Karpas-422 (cell line): ENCODE data around the gene FBP1. TPM values are rescaled to one million over a fixed set of nuclear protein-coding genes. Genes with fewer than 3 reads are reported as not detected.

Experiments
- DNase-seq: peaks from one replicate; pipeline ENCODE4 v3.0.0-alpha.2; 2015
- H2AFZ ChIP-seq: fragments of 200-600 bp; sonication (generic); 2 replicates; pipeline ENCODE4 v1.6.1; 2014; ENCODE audit warnings: antibody characterized with exemption, low read length, mixed read lengths
- H3K27ac ChIP-seq: fragments of 200-600 bp; sonication (generic); 2 replicates; pipeline ENCODE4 v1.5.1; 2014; ENCODE audit warnings: mild to moderate bottlenecking, low read length, moderate library complexity
- H3K27me3 ChIP-seq: fragments of 200-600 bp; sonication (generic); 2 replicates; pipeline ENCODE4 v1.6.1; 2014; ENCODE audit warnings: low read length, mixed read lengths
- H3K36me3 ChIP-seq: fragments of 200-600 bp; sonication (generic); 2 replicates; pipeline ENCODE4 v1.6.1; 2014; ENCODE audit warnings: low read length, mixed read lengths; ENCODE audit not compliant: insufficient read depth
- H3K4me1 ChIP-seq: fragments of 200-600 bp; sonication (generic); 2 replicates; pipeline ENCODE4 v1.6.1; 2014; ENCODE audit warnings: mild to moderate bottlenecking, low read length, mixed read lengths
- H3K4me2 ChIP-seq: fragments of 200-600 bp; sonication (generic); 2 replicates; pipeline ENCODE4 v1.6.1; 2014; ENCODE audit warnings: low read length, low read depth, mild to moderate bottlenecking; ENCODE audit not compliant: poor library complexity, severe bottlenecking
- H3K4me3 ChIP-seq: fragments of 200-600 bp; sonication (generic); 2 replicates; pipeline ENCODE4 v1.5.1; 2014; ENCODE audit warnings: mild to moderate bottlenecking, antibody characterized with exemption, low read length, mixed read lengths
- H3K79me2 ChIP-seq: fragments of 200-600 bp; sonication (generic); 2 replicates; pipeline ENCODE4 v1.6.1; 2014; ENCODE audit warnings: mild to moderate bottlenecking, low read length, mixed read lengths
- H3K9ac ChIP-seq: fragments of 200-600 bp; sonication (generic); 2 replicates; pipeline ENCODE4 v1.6.0; 2014; ENCODE audit warnings: low read length
- H3K9me2 ChIP-seq: fragments of 200-600 bp; sonication (generic), shearing (Covaris generic); replicated peaks from 2 replicates; pipeline ENCODE4 v1.6.0; 2014; ENCODE audit warnings: mild to moderate bottlenecking, low read length, moderate library complexity; ENCODE audit not compliant: insufficient read depth
- H3K9me3 ChIP-seq: fragments of 300-700, 200-600 bp; sonication (generic); 2 replicates; pipeline ENCODE4 v1.6.1; 2014; ENCODE audit warnings: low read length, mixed read lengths
- H4K20me1 ChIP-seq: fragments of 200-600 bp; sonication (generic); 2 replicates; pipeline ENCODE4 v1.6.1; 2014; ENCODE audit warnings: mild to moderate bottlenecking, antibody characterized with exemption, low read length, low read depth; ENCODE audit not compliant: insufficient read depth
- total RNA-seq: library from RNA; depleted of rRNA; stranded (reverse); fragments of >200 nt; shearing (Covaris generic); gene quantifications from 2 replicates; pipeline ENCODE4 v1.2.3, GENCODE V29; 2014; ENCODE audit warnings: low replicate concordance

FBP1 gene
- total RNA-seq, 1 experiment from 2014 or later = not detected

- DNase-seq = no peak
- no peak overlapping the region for H2AFZ ChIP-seq
Measured at GRCh38 chr9:94664801-94665200, 25.5 kb upstream of the FBP1 start.

GRCh38 chr9:94663640-94664039 lies 24.3 kb upstream of the FBP1 start:
- no peak overlapping the region for H3K4me2 ChIP-seq
- H4K20me1 ChIP-seq = no peaks in the 10 kb centered on the region
- no peaks in the 10 kb centered on the region for H3K36me3 ChIP-seq
- no peaks in the 10 kb centered on the region for H3K79me2 ChIP-seq
- no peaks in the 10 kb centered on the region for H3K4me1 ChIP-seq
- no peaks in the 10 kb centered on the region for H3K9me3 ChIP-seq
- no peak overlapping the region for H2AFZ ChIP-seq
- no peak overlapping the region for H3K9ac ChIP-seq
- no peaks in the 10 kb centered on the region for H3K27me3 ChIP-seq
- no peaks in the 10 kb centered on the region for H3K9me2 ChIP-seq
- H3K27ac ChIP-seq = no peak overlapping the region
- no peak overlapping the region for H3K4me3 ChIP-seq
- no peak for DNase-seq

More at GRCh38 chr9:94664801-94665200, 25.5 kb upstream of the FBP1 start:
- peaks cover 2% of the 10 kb centered on the region; the same call in 1 of the 2 replicates for H3K4me1 ChIP-seq
- H3K36me3 ChIP-seq = no peaks in the 10 kb centered on the region
- no peaks in the 10 kb centered on the region for H3K79me2 ChIP-seq
- H3K4me3 ChIP-seq = no peak overlapping the region
- H3K9me2 ChIP-seq = no peaks in the 10 kb centered on the region
- H3K9me3 ChIP-seq = no peaks in the 10 kb centered on the region
- H3K27me3 ChIP-seq = no peaks in the 10 kb centered on the region
- no peak overlapping the region for H3K9ac ChIP-seq
- H3K4me2 ChIP-seq = no peak overlapping the region
- no peaks in the 10 kb centered on the region for H4K20me1 ChIP-seq
- H3K27ac ChIP-seq = no peak overlapping the region

GRCh38 chr9:94663140-94663539 lies 23.8 kb upstream of the FBP1 start:
- DNase-seq = no peak
- H3K79me2 ChIP-seq = no peaks in the 10 kb centered on the region

GRCh38 chr9:94657021-94657725 lies 17.9 kb upstream of the FBP1 start:
- Histone ChIP-seq H3K9ac (no peak overlapping the region), H3K9me2 (no peaks in the 10 kb centered on the region), H3K79me2 (no peaks in the 10 kb centered on the region), H3K27ac (no peak overlapping the region), H3K9me3 (no peaks in the 10 kb centered on the region), H3K4me2 (no peak overlapping the region), H3K4me1 (peaks cover 15% of the 10 kb centered on the region), H2AFZ (no peak overlapping the region), H3K4me3 (no peak overlapping the region), H3K36me3 (no peaks in the 10 kb centered on the region), H4K20me1 (no peaks in the 10 kb centered on the region), H3K27me3 (no peaks in the 10 kb centered on the region)
- no peak for DNase-seq

More at GRCh38 chr9:94663140-94663539, 23.8 kb upstream of the FBP1 start:
- no peak overlapping the region for H3K27ac ChIP-seq
- H3K4me1 ChIP-seq = no peaks in the 10 kb centered on the region
- no peaks in the 10 kb centered on the region for H3K9me2 ChIP-seq
- no peaks in the 10 kb centered on the region for H4K20me1 ChIP-seq
- no peaks in the 10 kb centered on the region for H3K36me3 ChIP-seq
- H3K27me3 ChIP-seq = no peaks in the 10 kb centered on the region
- no peak overlapping the region for H3K4me2 ChIP-seq
- H3K9ac ChIP-seq = no peak overlapping the region
- no peak overlapping the region for H2AFZ ChIP-seq
- no peak overlapping the region for H3K4me3 ChIP-seq
- H3K9me3 ChIP-seq = no peaks in the 10 kb centered on the region

GRCh38 chr9:94656200-94656599 lies 16.9 kb upstream of the FBP1 start:
- no peaks in the 10 kb centered on the region for H3K9me3 ChIP-seq
- no peaks in the 10 kb centered on the region for H3K9me2 ChIP-seq
- peak overlapping the region; percentile 60 for H3K9ac ChIP-seq
- H3K4me1 ChIP-seq = peaks cover 15% of the 10 kb centered on the region
- peak; percentile 85 for DNase-seq
- H4K20me1 ChIP-seq = no peaks in the 10 kb centered on the region
- no peaks in the 10 kb centered on the region for H3K79me2 ChIP-seq
- H3K4me3 ChIP-seq = peak overlapping the region; percentile 58
- H3K4me2 ChIP-seq = peak overlapping the region; percentile 71
- H2AFZ ChIP-seq = peak overlapping the region; percentile 73
- H3K27me3 ChIP-seq = no peaks in the 10 kb centered on the region
- no peak overlapping the region for H3K27ac ChIP-seq
- no peaks in the 10 kb centered on the region for H3K36me3 ChIP-seq

GRCh38 chr9:94655739-94656138 lies 16.4 kb upstream of the FBP1 start:
- DNase-seq = no peak
- H3K27me3 ChIP-seq = no peaks in the 10 kb centered on the region
- peak overlapping the region; percentile 73 for H2AFZ ChIP-seq
- no peaks in the 10 kb centered on the region for H3K9me3 ChIP-seq
- peak overlapping the region; percentile 71 for H3K4me2 ChIP-seq
- no peaks in the 10 kb centered on the region for H3K36me3 ChIP-seq
- peak overlapping the region; percentile 60 for H3K9ac ChIP-seq
- H3K27ac ChIP-seq = no peak overlapping the region
- H3K4me1 ChIP-seq = peaks cover 15% of the 10 kb centered on the region
- no peaks in the 10 kb centered on the region for H3K9me2 ChIP-seq
- peak overlapping the region; percentile 58 for H3K4me3 ChIP-seq
- H4K20me1 ChIP-seq = no peaks in the 10 kb centered on the region
- no peaks in the 10 kb centered on the region for H3K79me2 ChIP-seq

- H3K9me2 ChIP-seq = no peaks in the 10 kb centered on the region
- H3K9ac ChIP-seq = no peak overlapping the region
- H3K4me2 ChIP-seq = no peak overlapping the region
- no peaks in the 10 kb centered on the region for H3K9me3 ChIP-seq
- no peak for DNase-seq
- peaks cover 15% of the 10 kb centered on the region for H3K4me1 ChIP-seq
- H3K4me3 ChIP-seq = no peak overlapping the region
- H3K36me3 ChIP-seq = no peaks in the 10 kb centered on the region
- no peaks in the 10 kb centered on the region for H4K20me1 ChIP-seq
- H3K79me2 ChIP-seq = no peaks in the 10 kb centered on the region
- H3K27ac ChIP-seq = no peak overlapping the region
- no peak overlapping the region for H2AFZ ChIP-seq
- no peaks in the 10 kb centered on the region for H3K27me3 ChIP-seq
Measured at GRCh38 chr9:94654165-94654894, 15.0 kb upstream of the FBP1 start.

- H3K27ac ChIP-seq = no peak overlapping the region
- no peaks in the 10 kb centered on the region for H3K27me3 ChIP-seq
- no peak overlapping the region for H3K9ac ChIP-seq
- no peaks in the 10 kb centered on the region for H4K20me1 ChIP-seq
- no peak for DNase-seq
- H3K79me2 ChIP-seq = no peaks in the 10 kb centered on the region
- H3K4me1 ChIP-seq = peaks cover 7% of the 10 kb centered on the region; the same call in 1 of the 2 replicates
- H3K36me3 ChIP-seq = no peaks in the 10 kb centered on the region
- no peak overlapping the region for H2AFZ ChIP-seq
- no peaks in the 10 kb centered on the region for H3K9me3 ChIP-seq
- H3K4me2 ChIP-seq = no peak overlapping the region
- no peak overlapping the region for H3K4me3 ChIP-seq
- H3K9me2 ChIP-seq = no peaks in the 10 kb centered on the region
Measured at GRCh38 chr9:94650949-94651348, 11.6 kb upstream of the FBP1 start.
